Neural cell (in vitro differentiated cells): ENCODE data around the gene NOSIP. TPM values are rescaled to one million over a fixed set of nuclear protein-coding genes. Genes with fewer than 3 reads are reported as not detected.
A peak's percentile ranks its signal among the peaks of the same experiment; 100 is the strongest.

Experiments
- H2AFZ ChIP-seq: fragments of 200-600, 300-800 bp; sonication (generic), shearing (Covaris generic); 2 replicates; pipeline ENCODE4 v1.6.0; 2014; ENCODE audit warnings: low read depth, mild to moderate bottlenecking, antibody characterized with exemption, low read length, moderate library complexity
- H3F3A ChIP-seq: fragments of 200-600 bp; shearing (Covaris generic); 2 replicates; pipeline ENCODE4 v1.6.1; 2016; ENCODE audit warnings: mild to moderate bottlenecking, moderate library complexity, mixed read lengths, antibody characterized with exemption, low read length; ENCODE audit not compliant: insufficient read depth, poor library complexity, severe bottlenecking
- H3K27ac ChIP-seq: fragments of 200-600, 300-800 bp; sonication (generic), shearing (Covaris generic); 2 replicates; pipeline ENCODE4 v1.5.1; 2014; ENCODE audit warnings: mild to moderate bottlenecking, low read length, moderate library complexity
- H3K27me3 ChIP-seq: fragments of 300-800, 200-600 bp; sonication (generic), shearing (Covaris generic); 2 replicates; pipeline ENCODE4 v1.6.0; 2014; ENCODE audit warnings: mild to moderate bottlenecking, low read depth, low read length, moderate library complexity; ENCODE audit not compliant: insufficient read depth
- H3K36me3 ChIP-seq: fragments of 300-800, 200-600 bp; sonication (generic), shearing (Covaris generic); 2 replicates; pipeline ENCODE4 v1.5.1; 2014; ENCODE audit warnings: mild to moderate bottlenecking, antibody characterized with exemption, low read length, moderate library complexity; ENCODE audit not compliant: insufficient read depth
- H3K4me2 ChIP-seq: fragments of 300-800, 200-600 bp; sonication (generic), shearing (Covaris generic); 2 replicates; pipeline ENCODE4 v1.6.0; 2014; ENCODE audit warnings: mild to moderate bottlenecking, low read length
- H3K4me3 ChIP-seq: fragments of 300-800, 200-600 bp; sonication (generic), shearing (Covaris generic); 2 replicates; pipeline ENCODE4 v1.5.1; 2014; ENCODE audit warnings: mild to moderate bottlenecking, low read length, moderate library complexity
- H3K79me2 ChIP-seq: fragments of 200-600 bp; shearing (Covaris generic); replicated peaks from 2 replicates; pipeline ENCODE4 v1.6.0; 2014; ENCODE audit warnings: mild to moderate bottlenecking, low read length, moderate library complexity; ENCODE audit not compliant: insufficient read depth
- H3K9ac ChIP-seq: fragments of 300-800, 200-600 bp; sonication (generic), shearing (Covaris generic); 2 replicates; pipeline ENCODE4 v1.6.1; 2016; ENCODE audit warnings: mild to moderate bottlenecking, low read length, mixed read lengths
- H3K9me2 ChIP-seq: fragments of 200-600 bp; shearing (Covaris generic); 2 replicates; pipeline ENCODE4 v1.6.1; 2016; ENCODE audit warnings: mild to moderate bottlenecking, low read length, mixed read lengths; ENCODE audit not compliant: insufficient read depth
- H3K9me3 ChIP-seq: fragments of 200-600, 300-800 bp; sonication (generic), shearing (Covaris generic); 2 replicates; pipeline ENCODE4 v1.6.1; 2016; ENCODE audit warnings: mild to moderate bottlenecking, mixed run types, low read length, moderate library complexity, mixed read lengths
- H4K20me1 ChIP-seq: fragments of 200-600 bp; shearing (Covaris generic); 2 replicates; pipeline ENCODE4 v1.6.1; 2016; ENCODE audit warnings: mild to moderate bottlenecking, mixed run types; ENCODE audit not compliant: insufficient read depth
- CTCF ChIP-seq: fragments of 450-650 bp; IDR thresholded peaks from 2 replicates; pipeline ENCODE4 v1.5.1; 2014; ENCODE audit warnings: antibody characterized with exemption, mild to moderate bottlenecking, moderate library complexity; ENCODE audit not compliant: poor library complexity, severe bottlenecking
- EP300 ChIP-seq: fragments of 450-650 bp; conservative IDR thresholded peaks from 2 replicates; pipeline ENCODE4 v1.6.1; 2014; ENCODE audit warnings: antibody characterized with exemption, mild to moderate bottlenecking, moderate library complexity; ENCODE audit not compliant: poor library complexity, severe bottlenecking
- EZH2 ChIP-seq: fragments of 200-600, 300-800 bp; shearing (Covaris generic), sonication (generic); IDR thresholded peaks from 2 replicates; pipeline ENCODE4 v1.6.1; 2014; ENCODE audit warnings: antibody characterized with exemption, low read length, borderline replicate concordance, mild to moderate bottlenecking; ENCODE audit not compliant: insufficient read depth, poor library complexity, severe bottlenecking
- MXI1 ChIP-seq: fragments of 450-650 bp; conservative IDR thresholded peaks from 2 replicates; pipeline ENCODE4 v1.6.1; 2014; ENCODE audit warnings: antibody characterized with exemption, mild to moderate bottlenecking; ENCODE audit not compliant: poor library complexity, severe bottlenecking
- POLR2AphosphoS5 ChIP-seq: IDR thresholded peaks from 2 replicates; pipeline ENCODE4 v1.6.1; 2012
- RAD21 ChIP-seq: fragments of 450-650 bp; conservative IDR thresholded peaks from 2 replicates; pipeline ENCODE4 v1.6.1; 2014; ENCODE audit warnings: antibody characterized with exemption, mild to moderate bottlenecking, moderate library complexity
- REST ChIP-seq: IDR thresholded peaks from 2 replicates; pipeline ENCODE4 v1.6.1; 2012; ENCODE audit warnings: borderline replicate concordance
- SMC3 ChIP-seq: fragments of 450-650 bp; conservative IDR thresholded peaks from 2 replicates; pipeline ENCODE4 v1.6.1; 2014; ENCODE audit warnings: antibody characterized with exemption, mild to moderate bottlenecking, moderate library complexity; ENCODE audit not compliant: poor library complexity
- TAF1 ChIP-seq: IDR thresholded peaks from 2 replicates; pipeline ENCODE4 v1.6.1; 2012; ENCODE audit warnings: low read depth
- polyA plus RNA-seq: library from polyadenylated mRNA; depleted of rRNA; stranded (reverse); fragments of >200 nt; gene quantifications from 2 replicates; pipeline ENCODE4 v1.2.3, GENCODE V29; 2014

NOSIP gene
- polyA plus RNA-seq, 1 donor from 2014 or later = 129 TPM

- Histone ChIP-seq H3K9me3 (no peaks in the 10 kb centered on the region), H3F3A (no peaks in the 10 kb centered on the region), H3K4me3 (peak overlapping the region; percentile 92), H4K20me1 (no peaks in the 10 kb centered on the region), H3K27me3 (no peaks in the 10 kb centered on the region), H3K9ac (no peak overlapping the region), H3K4me2 (peak overlapping the region; percentile 49), H3K36me3 (no peaks in the 10 kb centered on the region), H3K27ac (no peak overlapping the region), H3K9me2 (no peaks in the 10 kb centered on the region), H3K79me2 (no peaks in the 10 kb centered on the region), H2AFZ (no peak overlapping the region)
- TF ChIP-seq POLR2AphosphoS5 (no peak), RAD21 (no peak), MXI1 (no peak), EP300 (no peak), REST (no peak), EZH2 (no peak), SMC3 (no peak), TAF1 (no peak), CTCF (no peak)
Observed at GRCh38 chr19:49534632-49535385, 45.5 kb downstream of the NOSIP start.

- H3K27me3 ChIP-seq = no peaks in the 10 kb centered on the region
Observed at GRCh38 chr19:49533551-49534488, 46.5 kb downstream of the NOSIP start.

More at GRCh38 chr19:49533551-49534488, 46.5 kb downstream of the NOSIP start:
- no peaks in the 10 kb centered on the region for H4K20me1 ChIP-seq
- H3K9ac ChIP-seq = peak overlapping the region; percentile 54
- peak overlapping the region; percentile 92 for H3K4me3 ChIP-seq
- H3K9me2 ChIP-seq = no peaks in the 10 kb centered on the region
- no peak overlapping the region for H3K27ac ChIP-seq
- no peaks in the 10 kb centered on the region for H3K9me3 ChIP-seq
- H3K79me2 ChIP-seq = no peaks in the 10 kb centered on the region
- no peaks in the 10 kb centered on the region for H3K36me3 ChIP-seq
- H3F3A ChIP-seq = no peaks in the 10 kb centered on the region
- TF ChIP-seq MXI1 (peak; percentile 72), EP300 (no peak), TAF1 (no peak), EZH2 (no peak), SMC3 (no peak), CTCF (peak; percentile 69), RAD21 (no peak), REST (no peak), POLR2AphosphoS5 (peak; percentile 12)
- H2AFZ ChIP-seq = peak overlapping the region; percentile 45
- peak overlapping the region; percentile 49 for H3K4me2 ChIP-seq
